ENCODE results near the gene SPRR5.

SPRR5 gene

DNA sequence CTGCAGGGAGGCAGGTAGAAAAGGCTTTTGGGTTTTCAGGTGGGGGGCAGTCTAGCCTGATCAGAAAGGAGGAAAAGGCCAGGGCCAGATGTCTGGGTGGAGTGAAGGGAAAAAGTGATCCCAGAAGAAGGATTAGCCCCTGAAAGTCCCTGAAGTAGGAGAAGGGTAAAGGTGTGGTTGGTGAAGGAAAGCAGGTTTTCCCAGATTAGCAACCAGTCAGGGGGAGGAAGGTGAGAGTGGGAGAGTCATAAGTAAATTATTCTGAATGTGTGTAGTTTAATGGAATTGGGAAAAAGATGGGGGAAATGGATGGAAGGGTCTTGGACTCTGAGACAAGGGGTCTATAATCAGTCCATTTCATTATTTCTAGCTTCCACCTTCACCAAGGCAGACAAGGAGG lies 36.2 kb downstream of the SPRR5 start:
- no peak for DNase-seq (ENCODE audit: low spot score)

DNA sequence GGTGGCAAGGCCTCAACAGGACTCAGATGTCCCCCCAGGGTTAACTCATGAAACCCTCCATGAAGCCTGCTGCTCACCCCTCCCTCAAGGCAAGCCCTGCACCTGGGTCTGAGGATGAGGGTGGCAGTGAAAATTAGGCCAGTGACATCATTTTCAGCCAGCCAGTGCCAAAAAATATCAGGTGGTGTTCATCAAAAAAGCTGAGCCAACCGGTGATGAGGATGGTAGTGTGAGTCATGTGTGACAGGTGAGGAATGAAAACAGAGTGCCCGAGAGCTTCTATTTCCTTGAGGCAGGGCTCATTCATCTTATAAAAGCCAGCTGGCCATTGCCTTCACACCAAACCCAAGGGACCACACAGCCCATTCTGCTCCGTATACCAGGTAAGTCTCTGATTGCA lies 36.7 kb downstream of the SPRR5 start, which contains the start of gene SPRR1A:
SPRR1A (plus strand) TSS at position 339 of the 400 bp plus-strand sequence. CDS start 1,150 bp downstream, outside the sequence.
- DNase-seq (ENCODE audit: low spot score), result no peak

DNA sequence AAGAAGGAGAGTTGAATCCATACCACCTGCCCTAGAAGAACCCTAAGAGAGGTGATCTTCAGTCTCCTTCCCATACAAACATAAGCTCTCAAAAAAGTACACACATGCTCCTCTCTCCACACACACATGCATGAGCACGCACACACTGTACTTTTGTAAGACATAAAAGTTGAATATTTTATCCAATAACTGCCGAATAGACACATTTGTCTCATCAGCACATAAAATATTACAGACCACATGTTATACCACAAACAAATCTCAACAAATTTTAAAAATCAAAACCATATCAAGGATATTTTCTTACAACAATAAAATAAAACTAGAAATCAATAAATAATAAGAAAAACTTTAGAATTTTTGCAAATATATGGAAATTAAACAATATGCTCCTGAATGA lies 39.6 kb downstream of the SPRR5 start:
- no peak for DNase-seq (ENCODE audit: low spot score)

DNA sequence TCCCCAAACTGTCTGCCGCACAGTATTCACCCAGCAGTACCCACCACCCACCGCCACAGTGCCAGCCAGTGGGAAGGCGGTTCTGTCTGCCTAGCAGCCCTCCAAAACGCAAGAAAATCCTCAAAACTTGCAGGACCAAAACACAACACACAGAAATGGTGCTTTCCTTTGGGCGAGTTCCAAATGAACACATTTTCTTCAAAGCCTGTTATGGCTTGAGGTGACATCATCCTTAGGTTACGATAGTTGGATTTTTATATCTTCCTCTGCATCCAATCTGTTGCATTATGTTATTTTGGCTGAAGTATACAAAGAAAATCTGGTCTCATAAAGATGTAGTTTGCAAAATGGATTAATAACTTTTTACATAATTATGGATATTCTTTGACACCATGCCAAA lies 46.2 kb downstream of the SPRR5 start:
- no peak for DNase-seq (ENCODE audit: low spot score)

DNA sequence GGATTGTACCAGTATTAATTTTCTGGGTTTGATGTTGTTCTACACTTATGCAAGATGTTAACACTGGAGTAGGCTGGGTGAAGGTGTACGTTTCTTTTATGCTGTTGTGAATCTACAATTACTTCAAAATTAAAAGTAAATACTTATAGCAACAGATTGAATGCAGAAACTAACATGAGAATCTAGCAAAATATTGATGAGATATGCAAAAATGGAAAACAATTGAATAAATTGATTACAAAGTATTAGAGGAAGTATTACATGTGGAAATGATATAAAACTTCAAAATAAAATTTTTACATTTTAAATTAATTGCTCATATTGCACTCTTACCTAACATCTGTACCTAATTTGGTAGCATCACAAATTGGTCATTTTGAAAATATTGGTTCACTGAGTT lies 48.8 kb downstream of the SPRR5 start:
- no peak for DNase-seq (ENCODE audit: low spot score)

DNA sequence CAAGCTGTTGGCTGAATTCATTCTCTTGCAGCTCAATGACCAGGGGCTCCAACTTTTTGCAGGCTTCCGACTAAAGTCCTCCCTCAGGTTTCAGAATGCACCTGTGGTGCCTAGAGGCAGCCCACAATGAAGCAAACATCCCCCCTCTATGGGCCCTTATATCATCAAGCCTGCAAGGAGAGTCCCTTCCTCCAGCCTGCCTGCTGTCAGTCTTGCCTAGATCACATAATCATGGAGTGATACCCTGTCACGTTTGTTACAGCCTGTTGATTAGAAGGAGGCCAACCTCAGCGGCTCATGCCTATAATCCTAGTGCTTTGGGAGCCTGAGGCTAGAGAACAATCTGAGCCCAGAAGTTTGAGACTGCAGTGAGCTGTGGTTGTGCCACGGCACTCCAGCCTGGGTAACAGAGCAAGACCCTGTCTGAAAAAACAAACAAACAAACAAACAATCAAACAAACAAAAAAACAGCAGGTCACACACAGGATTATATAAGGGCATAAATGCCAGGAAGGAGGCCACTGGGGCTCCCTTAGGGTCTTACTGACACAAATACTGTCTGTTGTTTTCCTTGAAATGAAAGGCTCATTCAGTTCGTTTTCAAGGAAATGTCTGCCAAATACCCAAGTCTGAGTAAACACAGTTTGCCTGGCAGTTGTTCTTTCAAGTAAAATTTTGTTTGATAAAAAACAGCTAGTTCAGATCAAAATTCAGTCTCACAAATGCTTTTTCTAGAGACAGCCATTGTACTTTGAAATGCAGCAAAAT lies 49.8 kb downstream of the SPRR5 start:
- no peak for DNase-seq (ENCODE audit: low spot score)

DNA sequence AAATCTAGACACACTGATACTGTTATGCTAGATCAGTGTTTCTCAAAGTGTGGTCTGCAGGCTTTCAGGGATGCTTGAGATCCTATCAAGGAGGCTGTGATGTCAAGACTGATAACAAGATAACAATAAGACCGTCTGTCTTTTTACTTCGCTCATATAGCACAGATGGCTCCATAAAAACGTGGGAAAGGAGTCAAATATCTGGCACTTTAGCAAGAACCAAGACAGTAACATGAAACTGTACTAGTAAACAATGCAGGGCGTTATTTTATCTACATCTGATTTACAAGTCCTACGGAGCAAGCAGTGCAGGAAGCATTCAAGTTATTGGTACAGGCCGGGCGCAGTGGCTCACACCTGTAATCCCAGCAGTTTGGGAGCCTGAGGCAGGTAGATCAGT lies 50.9 kb downstream of the SPRR5 start:
- no peak for DNase-seq (ENCODE audit: low spot score)

DNA sequence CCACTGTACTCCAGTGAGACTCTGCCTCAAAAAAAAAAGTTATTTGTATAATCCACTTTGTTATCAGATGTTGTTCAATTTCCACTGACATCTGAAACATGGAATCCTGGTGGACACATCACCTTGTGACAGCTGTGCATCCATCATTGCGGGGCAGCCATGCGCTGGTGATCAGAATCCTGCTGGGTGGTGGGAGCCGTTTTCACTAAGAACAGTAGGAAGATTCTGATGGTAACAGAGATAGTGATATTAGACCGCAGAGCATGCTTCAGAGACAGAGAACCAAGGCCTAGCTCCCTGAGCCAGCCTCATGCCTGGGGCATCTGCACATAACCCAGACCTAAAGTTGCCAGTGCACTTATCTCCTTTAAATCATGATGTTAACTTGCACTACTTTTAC lies 51.5 kb downstream of the SPRR5 start:
- no peak for DNase-seq (ENCODE audit: low spot score)

All from CD4-positive, alpha-beta T cell treated with Interleukin-2 at 100 ng/mL for 4 hours (primary cell).